GM18499 (cell line): ENCODE measurements around the gene PRKACA.
A peak's percentile ranks its signal among the peaks of the same experiment; 100 is the strongest.

ENCODE experiments used
- ATAC-seq: cut with Tn5 transposase; IDR thresholded peaks from one replicate; pipeline ENCODE4 v1.9.1; 2021; ENCODE audit warnings: moderate number of reproducible peaks; ENCODE audit not compliant: insufficient read depth, unreplicated experiment

The PRKACA gene

GRCh38 chr19:14118165-14119051 lies 846 bp upstream of the PRKACA start:
- ATAC-seq, result peak; percentile 1

- ATAC-seq, result no peak
Measured at GRCh38 chr19:14116918-14117578, 514 bp downstream of the PRKACA start.

- ATAC-seq, result no peak
Measured at GRCh38 chr19:14116525-14116917, 1.0 kb downstream of the PRKACA start.

GRCh38 chr19:14115756-14116155 lies 1.8 kb downstream of the PRKACA start:
- no peak for ATAC-seq

GRCh38 chr19:14114854-14115253 lies 2.7 kb downstream of the PRKACA start:
- no peak for ATAC-seq

GRCh38 chr19:14114439-14114838 lies 3.1 kb downstream of the PRKACA start:
- no peak for ATAC-seq

- ATAC-seq, result no peak
Measured at GRCh38 chr19:14113762-14114414, 3.7 kb downstream of the PRKACA start.

GRCh38 chr19:14112809-14113385 lies 4.7 kb downstream of the PRKACA start:
- ATAC-seq, result no peak

- ATAC-seq, result no peak
Measured at GRCh38 chr19:14112051-14112808, 5.3 kb downstream of the PRKACA start.

- no peak for ATAC-seq
Measured at GRCh38 chr19:14111486-14111885, 6.1 kb downstream of the PRKACA start.

GRCh38 chr19:14110650-14111049 lies 6.9 kb downstream of the PRKACA start:
- no peak for ATAC-seq

GRCh38 chr19:14107581-14108461 lies 9.7 kb downstream of the PRKACA start:
- no peak for ATAC-seq

GRCh38 chr19:14106840-14107239 lies 10.7 kb downstream of the PRKACA start:
- ATAC-seq, result no peak

GRCh38 chr19:14105680-14106079 lies 11.9 kb downstream of the PRKACA start:
- no peak for ATAC-seq

GRCh38 chr19:14103310-14103709 lies 14.3 kb downstream of the PRKACA start:
- no peak for ATAC-seq

GRCh38 chr19:14102756-14103155 lies 14.8 kb downstream of the PRKACA start:
- no peak for ATAC-seq

- no peak for ATAC-seq
Measured at GRCh38 chr19:14102102-14102696, 15.4 kb downstream of the PRKACA start.

GRCh38 chr19:14101003-14101545 lies 16.5 kb downstream of the PRKACA start:
- no peak for ATAC-seq
